Measurements from ENCODE around the gene CYBB. TPM values are rescaled to one million over a fixed set of nuclear protein-coding genes. Genes with fewer than 3 reads are reported as not detected.
"Not testable (repeated sequence)": the region's sequence is repeated elsewhere in the genome, so short reads cannot be mapped to it uniquely, and the experiment has no call there.

CYBB gene
- total RNA-seq, 1 experiment from 2014 or later, result 0.40 TPM

GRCh38 chrX:37765507-37765906 lies 14.4 kb upstream of the CYBB start:
- Histone ChIP-seq H3K9me3 (ENCODE audit: low read length) (no peaks in the 10 kb centered on the region), H3K9me2 (replicated peaks; ENCODE audit: low read length) (no peaks in the 10 kb centered on the region), H3K27me3 (ENCODE audit: low read length) (no peaks in the 10 kb centered on the region), H3K36me3 (ENCODE audit: low read depth, low read length) (no peaks in the 10 kb centered on the region), H3F3A (ENCODE audit: low read length, unreplicated experiment) (no peaks in the 10 kb centered on the region), H3K27ac (ENCODE audit: low read length) (no peak overlapping the region), H3K79me2 (ENCODE audit: low read length) (no peaks in the 10 kb centered on the region), H3K4me2 (ENCODE audit: low read length) (no peak overlapping the region), H3K4me1 (ENCODE audit: insufficient read depth, low read length) (no peaks in the 10 kb centered on the region), H3K9ac (ENCODE audit: low read length) (no peak overlapping the region), H2AFZ (ENCODE audit: low read length) (no peak overlapping the region), H3K4me3 (ENCODE audit: low read length) (no peak overlapping the region), H4K20me1 (ENCODE audit: low read length) (no peaks in the 10 kb centered on the region)
- BruUV-seq (replicated peaks), result no TSS peak
- intact Hi-C loops (cut with micrococcal nuclease), result no loop called here
- CTCF ChIA-PET, result no interaction called here
- TF ChIP-seq EZH2phosphoT487 (IDR thresholded peaks at IDR 0.05; ENCODE audit: borderline replicate concordance, low read length), result no peak
- TF ChIP-seq EZH2 (IDR thresholded peaks at IDR 0.05; ENCODE audit: low read length, unreplicated experiment), result no peak
- TF ChIP-seq CTCF (conservative IDR thresholded peaks at IDR 0.05; ENCODE audit: low read depth, low read length), result no peak
- ATAC-seq (no peak), DNase-seq (no peak)
- POLR2A ChIA-PET (ENCODE audit: unreplicated experiment), result no interaction called here

DNA sequence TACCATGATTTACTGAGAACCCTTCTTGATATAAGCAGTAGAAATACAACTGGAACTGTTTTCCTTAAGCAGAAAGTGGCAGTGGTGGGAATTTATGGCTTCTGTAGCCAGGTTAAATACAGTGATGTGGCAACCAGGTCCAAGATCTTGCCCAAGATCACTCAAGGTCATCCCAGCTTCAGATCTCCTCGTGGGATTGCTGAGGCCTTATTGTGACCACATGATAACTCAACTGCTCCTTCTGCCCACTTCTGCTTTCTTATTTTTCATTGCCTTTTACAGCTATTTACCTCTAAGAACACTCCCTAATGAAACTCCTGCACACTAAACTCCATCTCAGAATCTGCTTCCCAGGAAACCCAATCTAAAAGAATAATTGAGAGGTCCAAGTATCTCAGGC lies 12.4 kb upstream of the CYBB start:
- H3K9me3 ChIP-seq (ENCODE audit: low read length), result no peaks in the 10 kb centered on the region
- H3K79me2 ChIP-seq (ENCODE audit: low read length), result no peaks in the 10 kb centered on the region
- no peak overlapping the region for H3K4me3 ChIP-seq (ENCODE audit: low read length)
- H4K20me1 ChIP-seq (ENCODE audit: low read length), result no peaks in the 10 kb centered on the region
- CTCF ChIA-PET, result no interaction called here
- no peaks in the 10 kb centered on the region for H3F3A ChIP-seq (ENCODE audit: low read length, unreplicated experiment)
- no peaks in the 10 kb centered on the region for H3K36me3 ChIP-seq (ENCODE audit: low read depth, low read length)
- POLR2A ChIA-PET (ENCODE audit: unreplicated experiment), result no interaction called here
- no TSS peak for BruUV-seq (replicated peaks)
- ATAC-seq, result no peak
- H3K4me1 ChIP-seq (ENCODE audit: insufficient read depth, low read length), result no peaks in the 10 kb centered on the region
- H3K27me3 ChIP-seq (ENCODE audit: low read length), result no peaks in the 10 kb centered on the region
- H3K4me2 ChIP-seq (ENCODE audit: low read length), result no peak overlapping the region
- TF ChIP-seq EZH2 (IDR thresholded peaks at IDR 0.05; ENCODE audit: low read length, unreplicated experiment), result no peak
- no peak for TF ChIP-seq EZH2phosphoT487 (IDR thresholded peaks at IDR 0.05; ENCODE audit: borderline replicate concordance, low read length)
- no peak for TF ChIP-seq CTCF (conservative IDR thresholded peaks at IDR 0.05; ENCODE audit: low read depth, low read length)
- intact Hi-C loops (cut with micrococcal nuclease), result no loop called here
- no peaks in the 10 kb centered on the region for H3K9me2 ChIP-seq (replicated peaks; ENCODE audit: low read length)
- H2AFZ ChIP-seq (ENCODE audit: low read length), result no peak overlapping the region
- H3K9ac ChIP-seq (ENCODE audit: low read length), result no peak overlapping the region
- H3K27ac ChIP-seq (ENCODE audit: low read length), result no peak overlapping the region
- DNase-seq, result no peak

DNA sequence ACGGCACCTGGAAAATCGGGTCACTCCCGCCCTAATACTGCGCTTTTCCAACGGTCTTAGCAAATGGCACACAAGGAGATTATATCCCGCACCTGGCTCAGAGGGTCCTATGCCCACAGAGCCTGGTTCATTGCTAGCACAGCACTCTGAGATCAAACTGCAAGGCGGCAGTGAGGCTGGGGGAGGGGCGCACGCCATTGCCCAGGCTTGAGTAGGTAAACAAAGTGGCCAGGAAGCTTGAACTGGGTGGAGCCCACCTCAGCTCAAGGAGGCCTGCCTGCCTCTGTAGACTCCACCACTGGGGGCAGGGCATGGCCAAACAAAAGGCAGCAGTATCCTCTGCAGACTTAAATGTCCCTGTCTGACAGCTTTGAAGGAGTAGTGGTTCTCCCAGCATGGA lies 11.0 kb upstream of the CYBB start:
- H4K20me1 ChIP-seq (ENCODE audit: low read length); ATAC-seq; H3K9me2 ChIP-seq (replicated peaks; ENCODE audit: low read length); H3F3A ChIP-seq (ENCODE audit: low read length, unreplicated experiment); H3K27ac ChIP-seq (ENCODE audit: low read length); intact Hi-C loops (cut with micrococcal nuclease); H2AFZ ChIP-seq (ENCODE audit: low read length); H3K79me2 ChIP-seq (ENCODE audit: low read length); DNase-seq; BruUV-seq (replicated peaks); H3K27me3 ChIP-seq (ENCODE audit: low read length); H3K9ac ChIP-seq (ENCODE audit: low read length); CTCF ChIA-PET; H3K36me3 ChIP-seq (ENCODE audit: low read depth, low read length); H3K4me2 ChIP-seq (ENCODE audit: low read length); POLR2A ChIA-PET (ENCODE audit: unreplicated experiment); H3K4me1 ChIP-seq (ENCODE audit: insufficient read depth, low read length); H3K4me3 ChIP-seq (ENCODE audit: low read length); H3K9me3 ChIP-seq (ENCODE audit: low read length): not testable (repeated sequence)

Data from PC-3 (cell line).